ENCODE data around the gene BCL11B.

Gene BCL11B

GRCh38 chr14:99143126-99143525 lies 128.9 kb downstream of the BCL11B start:
- in situ Hi-C loops (cut with MboI; ENCODE audit: low sequenced_read_pairs), result no loop called here

- in situ Hi-C loops (cut with MboI; ENCODE audit: low sequenced_read_pairs), result no loop called here
These were observed 130.8 kb downstream of the BCL11B start for GRCh38 chr14:99141236-99141635.

- in situ Hi-C loops (cut with MboI; ENCODE audit: low sequenced_read_pairs), result no loop called here
These were observed 132.8 kb downstream of the BCL11B start for GRCh38 chr14:99138999-99139865.

- in situ Hi-C loops (cut with MboI; ENCODE audit: low sequenced_read_pairs), result no loop called here
These were observed 134.0 kb downstream of the BCL11B start for GRCh38 chr14:99137913-99138571.

GRCh38 chr14:99137001-99137700 lies 134.8 kb downstream of the BCL11B start:
- in situ Hi-C loops (cut with MboI; ENCODE audit: low sequenced_read_pairs), result no loop called here

- in situ Hi-C loops (cut with MboI; ENCODE audit: low sequenced_read_pairs), result no loop called here
These were observed 135.6 kb downstream of the BCL11B start for GRCh38 chr14:99136401-99136800.

- in situ Hi-C loops (cut with MboI; ENCODE audit: low sequenced_read_pairs), result no loop called here
These were observed 136.0 kb downstream of the BCL11B start for GRCh38 chr14:99136047-99136400.

- in situ Hi-C loops (cut with MboI; ENCODE audit: low sequenced_read_pairs), result no loop called here
These were observed 137.4 kb downstream of the BCL11B start for GRCh38 chr14:99134516-99135046.

GRCh38 chr14:99133636-99134515 lies 138.1 kb downstream of the BCL11B start:
- in situ Hi-C loops (cut with MboI; ENCODE audit: low sequenced_read_pairs), result no loop called here

- in situ Hi-C loops (cut with MboI; ENCODE audit: low sequenced_read_pairs), result no loop called here
These were observed 139.0 kb downstream of the BCL11B start for GRCh38 chr14:99132821-99133635.

GRCh38 chr14:99131632-99132271 lies 140.2 kb downstream of the BCL11B start:
- in situ Hi-C loops (cut with MboI; ENCODE audit: low sequenced_read_pairs), result no loop called here

- in situ Hi-C loops (cut with MboI; ENCODE audit: low sequenced_read_pairs), result no loop called here
These were observed 142.0 kb downstream of the BCL11B start for GRCh38 chr14:99129998-99130397.

GRCh38 chr14:99129211-99129696 lies 142.7 kb downstream of the BCL11B start:
- in situ Hi-C loops (cut with MboI; ENCODE audit: low sequenced_read_pairs), result no loop called here

GRCh38 chr14:99128185-99128584 lies 143.8 kb downstream of the BCL11B start:
- in situ Hi-C loops (cut with MboI; ENCODE audit: low sequenced_read_pairs), result no loop called here

- in situ Hi-C loops (cut with MboI; ENCODE audit: low sequenced_read_pairs), result no loop called here
These were observed 144.3 kb downstream of the BCL11B start for GRCh38 chr14:99127651-99128167.

GRCh38 chr14:99125616-99126431 lies 146.2 kb downstream of the BCL11B start:
- in situ Hi-C loops (cut with MboI; ENCODE audit: low sequenced_read_pairs), result no loop called here

- in situ Hi-C loops (cut with MboI; ENCODE audit: low sequenced_read_pairs), result no loop called here
These were observed 146.9 kb downstream of the BCL11B start for GRCh38 chr14:99125113-99125512.

Measured in HL-60/S4 treated with phorbol 12-myristate 13-acetate at 8.2 ng/mL for 4 days and 3 days (cell line).